ENCODE measurements around the gene SLC25A21.

The SLC25A21 gene

GRCh38 chr14:36721877-36722276 is 450.5 kb downstream of the SLC25A21 start:
- H4K20me1 ChIP-seq (ENCODE audit: low read depth, low read length): no peaks in the 10 kb centered on the region
- H3K4me3 ChIP-seq (ENCODE audit: insufficient read depth, low read length, poor library complexity, severe bottlenecking): no peak overlapping the region
- H3K9me2 ChIP-seq (replicated peaks; ENCODE audit: insufficient read depth, low read length): no peaks in the 10 kb centered on the region
- H3K36me3 ChIP-seq (ENCODE audit: low read length): no peaks in the 10 kb centered on the region
- no peak overlapping the region for H2AFZ ChIP-seq (ENCODE audit: low read depth, low read length, severe bottlenecking)
- no peaks in the 10 kb centered on the region for H3F3A ChIP-seq (ENCODE audit: insufficient read depth)
- no peaks in the 10 kb centered on the region for H3K79me2 ChIP-seq (ENCODE audit: insufficient read depth, low read length)
- no peak overlapping the region for H3K27ac ChIP-seq (ENCODE audit: low read depth, low read length)
- TF ChIP-seq CTCF (IDR thresholded peaks at IDR 0.05; ENCODE audit: insufficient read depth, low read length, poor library complexity, severe bottlenecking): no peak
- no peak overlapping the region for H3K9ac ChIP-seq (ENCODE audit: low read length)
- no peaks in the 10 kb centered on the region for H3K27me3 ChIP-seq (ENCODE audit: low read length)
- no peaks in the 10 kb centered on the region for H3K9me3 ChIP-seq (ENCODE audit: insufficient read depth, low read length)
- H3K4me2 ChIP-seq (ENCODE audit: low read depth, low read length, poor library complexity, severe bottlenecking): no peak overlapping the region

GRCh38 chr14:36720657-36721056 is 451.7 kb downstream of the SLC25A21 start:
- Histone ChIP-seq H3F3A (ENCODE audit: insufficient read depth) (no peaks in the 10 kb centered on the region), H3K9me3 (ENCODE audit: insufficient read depth, low read length) (no peaks in the 10 kb centered on the region), H3K27me3 (ENCODE audit: low read length) (no peaks in the 10 kb centered on the region), H3K4me2 (ENCODE audit: low read depth, low read length, poor library complexity, severe bottlenecking) (no peak overlapping the region), H3K4me3 (ENCODE audit: insufficient read depth, low read length, poor library complexity, severe bottlenecking) (no peak overlapping the region), H4K20me1 (ENCODE audit: low read depth, low read length) (no peaks in the 10 kb centered on the region), H3K9ac (ENCODE audit: low read length) (no peak overlapping the region), H3K27ac (ENCODE audit: low read depth, low read length) (no peak overlapping the region), H2AFZ (ENCODE audit: low read depth, low read length, severe bottlenecking) (no peak overlapping the region), H3K79me2 (ENCODE audit: insufficient read depth, low read length) (no peaks in the 10 kb centered on the region), H3K9me2 (replicated peaks; ENCODE audit: insufficient read depth, low read length) (no peaks in the 10 kb centered on the region), H3K36me3 (ENCODE audit: low read length) (no peaks in the 10 kb centered on the region)
- TF ChIP-seq CTCF (IDR thresholded peaks at IDR 0.05; ENCODE audit: insufficient read depth, low read length, poor library complexity, severe bottlenecking) (no peak), EZH2phosphoT487 (conservative IDR thresholded peaks at IDR 0.05; ENCODE audit: low read length) (no peak)

- H3K4me2 ChIP-seq (ENCODE audit: low read depth, low read length, poor library complexity, severe bottlenecking): no peak overlapping the region
- no peaks in the 10 kb centered on the region for H3F3A ChIP-seq (ENCODE audit: insufficient read depth)
- H3K79me2 ChIP-seq (ENCODE audit: insufficient read depth, low read length): no peaks in the 10 kb centered on the region
- H3K27ac ChIP-seq (ENCODE audit: low read depth, low read length): no peak overlapping the region
- no peaks in the 10 kb centered on the region for H3K27me3 ChIP-seq (ENCODE audit: low read length)
- TF ChIP-seq CTCF (IDR thresholded peaks at IDR 0.05; ENCODE audit: insufficient read depth, low read length, poor library complexity, severe bottlenecking) (no peak), EZH2phosphoT487 (conservative IDR thresholded peaks at IDR 0.05; ENCODE audit: low read length) (no peak)
- H3K4me3 ChIP-seq (ENCODE audit: insufficient read depth, low read length, poor library complexity, severe bottlenecking): no peak overlapping the region
- no peaks in the 10 kb centered on the region for H4K20me1 ChIP-seq (ENCODE audit: low read depth, low read length)
- H3K36me3 ChIP-seq (ENCODE audit: low read length): no peaks in the 10 kb centered on the region
- H3K9me2 ChIP-seq (replicated peaks; ENCODE audit: insufficient read depth, low read length): no peaks in the 10 kb centered on the region
- no peak overlapping the region for H3K9ac ChIP-seq (ENCODE audit: low read length)
- H2AFZ ChIP-seq (ENCODE audit: low read depth, low read length, severe bottlenecking): no peak overlapping the region
- no peaks in the 10 kb centered on the region for H3K9me3 ChIP-seq (ENCODE audit: insufficient read depth, low read length)
These were observed 452.6 kb downstream of the SLC25A21 start for GRCh38 chr14:36719823-36720222.

- no peak for TF ChIP-seq EZH2phosphoT487 (conservative IDR thresholded peaks at IDR 0.05; ENCODE audit: low read length)
- TF ChIP-seq CTCF (IDR thresholded peaks at IDR 0.05; ENCODE audit: insufficient read depth, low read length, poor library complexity, severe bottlenecking): no peak
- H3K9me3 ChIP-seq (ENCODE audit: insufficient read depth, low read length): no peaks in the 10 kb centered on the region
- no peaks in the 10 kb centered on the region for H3K9me2 ChIP-seq (replicated peaks; ENCODE audit: insufficient read depth, low read length)
- no peaks in the 10 kb centered on the region for H3K36me3 ChIP-seq (ENCODE audit: low read length)
- H4K20me1 ChIP-seq (ENCODE audit: low read depth, low read length): no peaks in the 10 kb centered on the region
- no peak overlapping the region for H3K9ac ChIP-seq (ENCODE audit: low read length)
- no peak overlapping the region for H3K4me3 ChIP-seq (ENCODE audit: insufficient read depth, low read length, poor library complexity, severe bottlenecking)
- H3K27me3 ChIP-seq (ENCODE audit: low read length): no peaks in the 10 kb centered on the region
- no peaks in the 10 kb centered on the region for H3F3A ChIP-seq (ENCODE audit: insufficient read depth)
- H2AFZ ChIP-seq (ENCODE audit: low read depth, low read length, severe bottlenecking): no peak overlapping the region
- no peaks in the 10 kb centered on the region for H3K79me2 ChIP-seq (ENCODE audit: insufficient read depth, low read length)
- H3K27ac ChIP-seq (ENCODE audit: low read depth, low read length): no peak overlapping the region
- H3K4me2 ChIP-seq (ENCODE audit: low read depth, low read length, poor library complexity, severe bottlenecking): no peak overlapping the region
These were observed 454.2 kb downstream of the SLC25A21 start for GRCh38 chr14:36718216-36718615.

Data from SU-DHL-6 (cell line).